Liver (tissue), 9 donors: ENCODE results near the gene WDR75. TPM values are rescaled to one million over a fixed set of nuclear protein-coding genes. Genes with fewer than 3 reads are reported as not detected.

Experiments used
- DNase-seq: peaks from one replicate; pipeline ENCODE4 v3.0.0-alpha.2; 2017; ENCODE audit warnings: low spot score
- H3K27ac ChIP-seq, 2 donors: one replicate each; pipeline ENCODE4 v1.7.0; 2013; ENCODE audit warnings: inconsistent platforms in 2 of 2, low read length in 2 of 2, control low read depth in 1 of 2, low read depth in 1 of 2, mild to moderate bottlenecking in 1 of 2
- H3K27me3 ChIP-seq, 4 donors: one replicate each; pipeline versions ENCODE4 v1.6.1 to v1.7.0; 2013; ENCODE audit warnings: low read length in 3 of 4, inconsistent platforms in 1 of 4, mild to moderate bottlenecking in 1 of 4, moderate library complexity in 1 of 4; ENCODE audit not compliant: control insufficient read depth in 4 of 4, insufficient read depth in 4 of 4
- H3K36me3 ChIP-seq, 4 donors: one replicate each; pipeline versions ENCODE4 v1.6.1 to v1.7.0; 2013; ENCODE audit warnings: low read length in 3 of 4, mild to moderate bottlenecking in 3 of 4, low read depth in 1 of 4, moderate library complexity in 1 of 4; ENCODE audit not compliant: control insufficient read depth in 4 of 4, insufficient read depth in 3 of 4
- H3K4me1 ChIP-seq, 4 donors: one replicate each; pipeline versions ENCODE4 v1.6.1 to v1.7.0; 2013; ENCODE audit warnings: low read length in 3 of 4, mild to moderate bottlenecking in 3 of 4, moderate library complexity in 1 of 4; ENCODE audit not compliant: control insufficient read depth in 4 of 4, insufficient read depth in 4 of 4
- H3K4me3 ChIP-seq, 3 donors: one replicate each; pipeline versions ENCODE4 v1.6.1 to v1.7.0; 2013; ENCODE audit warnings: low read length in 3 of 3, control low read depth in 1 of 3, low read depth in 1 of 3, mild to moderate bottlenecking in 1 of 3
- H3K9ac ChIP-seq, 2 donors: one replicate each; pipeline ENCODE4 v1.7.0; 2013; ENCODE audit warnings: low read length in 2 of 2, mild to moderate bottlenecking in 2 of 2, moderate library complexity in 2 of 2, control low read depth in 1 of 2, low read depth in 1 of 2
- H3K9me3 ChIP-seq, 4 donors: one replicate each; pipeline versions ENCODE4 v1.6.1 to v1.7.0; 2013; ENCODE audit warnings: low read length in 3 of 4; ENCODE audit not compliant: control insufficient read depth in 4 of 4
- EGR1 ChIP-seq, 2 donors: IDR thresholded peaks; 2 replicates each; pipeline ENCODE4 v1.6.1; 2016 to 2018; ENCODE audit warnings: antibody characterized with exemption in 2 of 2, low read depth in 2 of 2
- FOXA1 ChIP-seq: IDR thresholded peaks from 2 replicates; pipeline ENCODE4 v1.6.1; 2016; ENCODE audit warnings: antibody characterized with exemption
- FOXA2 ChIP-seq: IDR thresholded peaks from 2 replicates; pipeline ENCODE4 v1.6.1; 2016; ENCODE audit warnings: antibody characterized with exemption
- GABPA ChIP-seq, 2 donors: IDR thresholded peaks in 1 of 2; conservative IDR thresholded peaks in 1 of 2; 2 replicates each; pipeline ENCODE4 v1.6.1; 2016; ENCODE audit warnings: antibody characterized with exemption in 2 of 2, mild to moderate bottlenecking in 1 of 2, moderate library complexity in 1 of 2
- HNF4A ChIP-seq, 2 donors: conservative IDR thresholded peaks; 2 replicates each; pipeline ENCODE4 v1.6.1; 2016; ENCODE audit warnings: antibody characterized with exemption in 2 of 2, mild to moderate bottlenecking in 2 of 2
- HNF4G ChIP-seq: IDR thresholded peaks from 2 replicates; pipeline ENCODE4 v1.6.1; 2016; ENCODE audit warnings: antibody characterized with exemption
- JUND ChIP-seq, 2 donors: IDR thresholded peaks; 2 replicates each; pipeline ENCODE4 v1.6.1; 2016; ENCODE audit warnings: antibody characterized with exemption in 2 of 2
- MAX ChIP-seq: IDR thresholded peaks from 2 replicates; pipeline ENCODE4 v1.6.1; 2016; ENCODE audit warnings: antibody characterized with exemption
- NR2F2 ChIP-seq: IDR thresholded peaks from 2 replicates; pipeline ENCODE4 v1.6.1; 2016; ENCODE audit warnings: antibody characterized with exemption
- RAD21 ChIP-seq, 2 donors: IDR thresholded peaks; 2 replicates each; pipeline ENCODE4 v1.6.1; 2016; ENCODE audit warnings: antibody characterized with exemption in 2 of 2, mild to moderate bottlenecking in 2 of 2
- REST ChIP-seq: IDR thresholded peaks from 2 replicates; pipeline ENCODE4 v1.6.1; 2016; ENCODE audit warnings: antibody characterized with exemption, mild to moderate bottlenecking
- SP1 ChIP-seq: IDR thresholded peaks from 2 replicates; pipeline ENCODE4 v1.6.1; 2018; ENCODE audit warnings: antibody characterized with exemption, mild to moderate bottlenecking
- TAF1 ChIP-seq: conservative IDR thresholded peaks from 2 replicates; pipeline ENCODE4 v1.6.1; 2016; ENCODE audit warnings: antibody characterized with exemption, mild to moderate bottlenecking
- YY1 ChIP-seq: IDR thresholded peaks from 2 replicates; pipeline ENCODE4 v1.6.1; 2016; ENCODE audit warnings: antibody characterized with exemption, mild to moderate bottlenecking
- WGBS: extraction: QIAGEN DNeasy Blood & Tissue Kit; methylation state at CpG from one replicate; pipeline ENCODE4 v1.1.7; 2013; 5-methylcytosine and 5-hydroxymethylcytosine counted together
- polyA plus RNA-seq, 2 donors: library from polyadenylated mRNA; stranded (reverse) in 1 of 2; unstranded in 1 of 2; fragments of 200-250 nt in 1 of 2; fragments of >200 nt in 1 of 2; fragmentation: Nextera tagmentation in 1 of 2; extraction: Ambion mirVana in 1 of 2; gene quantifications; one replicate each; pipeline versions ENCODE4 v1.2.1 to v1.2.3, GENCODE V29; 2013 to 2015
- total RNA-seq, 2 donors: library from RNA; depleted of rRNA; stranded (reverse); fragments of >200 nt; gene quantifications; one replicate each; pipeline ENCODE4 v1.2.3, GENCODE V29; 2014
- TF ChIP-seq, protein P1 (sequence below): IDR thresholded peaks from 2 replicates; pipeline ENCODE4 v1.6.1; 2016; ENCODE audit warnings: antibody characterized with exemption
- TF ChIP-seq, protein P2 (sequence below): fragments of 150-350 bp; IDR thresholded peaks from 2 replicates; pipeline ENCODE4 v1.5.1; 2017; ENCODE audit warnings: improper control_type of control experiment, low read depth, low read length; ENCODE audit not compliant: missing input control
- donor health status: healthy.
- donor health status: healthy.
- donor health status: healthy.
- donor health status: healthy.
- donor health status: healthy.

Gene WDR75
- total and polyA plus RNA-seq, 4 donors, result 7.9 to 24.5 (median 15.1) TPM

DNA sequence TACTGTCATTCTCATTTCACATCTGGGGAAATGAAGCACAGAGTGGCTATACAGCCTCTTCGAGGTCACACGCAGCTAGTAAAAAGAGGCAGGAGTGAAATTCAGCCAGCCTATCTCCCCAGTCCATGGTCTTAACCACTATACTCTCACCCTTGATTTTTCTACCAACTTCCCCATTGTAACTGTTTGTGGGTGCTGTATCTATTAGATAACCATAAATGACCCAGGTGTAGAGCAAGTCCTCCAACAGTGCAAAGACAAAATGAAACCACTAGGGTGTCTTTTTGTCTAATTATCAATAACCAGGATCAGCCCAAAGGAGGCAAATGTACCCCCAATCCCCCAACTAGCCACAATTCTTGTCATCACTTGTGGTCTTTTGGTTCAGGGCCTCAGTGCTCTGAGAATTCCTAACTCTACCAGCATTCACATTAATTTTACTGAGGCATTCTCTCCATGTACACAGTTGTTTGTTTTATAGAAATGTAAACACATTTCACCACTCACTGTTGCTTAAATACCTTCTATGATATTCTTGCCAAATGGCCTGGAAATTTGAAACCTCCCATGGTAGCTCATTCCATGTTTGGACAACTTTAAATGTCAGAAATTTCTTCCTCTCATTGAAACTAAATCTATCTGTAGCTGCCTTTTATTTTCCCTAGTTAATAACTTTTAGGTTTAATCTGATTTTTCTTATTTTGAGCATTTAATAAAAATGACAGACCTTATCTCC is 80.6 kb downstream of the WDR75 start (continued):
- TF ChIP-seq GABPA (IDR thresholded peaks at IDR 0.05 in 1 of 2, conservative IDR thresholded peaks at IDR 0.05 in 1 of 2), result no peak
- peak; percentile 96 for TF ChIP-seq FOXA1
- TF ChIP-seq EGR1 (IDR thresholded peaks at IDR 0.05; ENCODE audit: low read depth in 2 of 2), result no peak
- TF ChIP-seq TAF1, result no peak
- peak in 1 of 2 donors; percentile 74 for TF ChIP-seq HNF4A (conservative IDR thresholded peaks at IDR 0.05)

GRCh38 chr2:189522435-189523151 is 81.3 kb downstream of the WDR75 start:
- H3K4me1 ChIP-seq, result peaks cover 0 to 35% (median 22%) of the 10 kb centered on the region in 4 donors
- H3K27ac ChIP-seq, result peak overlapping the region; percentile 75 to 86
- 27% methylated on average over 5 of the region's 5 CpGs for WGBS
- TF ChIP-seq HNF4A (conservative IDR thresholded peaks at IDR 0.05) (peak; percentile 59 to 79), HNF4G (peak; percentile 73), FOXA2 (no peak), YY1 (peak; percentile 6), RAD21 (IDR thresholded peaks at IDR 0.05) (peak in 1 of 2 donors; percentile 19), FOXA1 (no peak), SP1 (peak; percentile 88), EGR1 (IDR thresholded peaks at IDR 0.05; ENCODE audit: low read depth in 2 of 2) (no peak), JUND (IDR thresholded peaks at IDR 0.05) (peak; percentile 12 to 43), REST (no peak), NR2F2 (no peak), GABPA (IDR thresholded peaks at IDR 0.05 in 1 of 2, conservative IDR thresholded peaks at IDR 0.05 in 1 of 2) (no peak), MAX (peak; percentile 43)
- TF ChIP-seq, protein P1, sequence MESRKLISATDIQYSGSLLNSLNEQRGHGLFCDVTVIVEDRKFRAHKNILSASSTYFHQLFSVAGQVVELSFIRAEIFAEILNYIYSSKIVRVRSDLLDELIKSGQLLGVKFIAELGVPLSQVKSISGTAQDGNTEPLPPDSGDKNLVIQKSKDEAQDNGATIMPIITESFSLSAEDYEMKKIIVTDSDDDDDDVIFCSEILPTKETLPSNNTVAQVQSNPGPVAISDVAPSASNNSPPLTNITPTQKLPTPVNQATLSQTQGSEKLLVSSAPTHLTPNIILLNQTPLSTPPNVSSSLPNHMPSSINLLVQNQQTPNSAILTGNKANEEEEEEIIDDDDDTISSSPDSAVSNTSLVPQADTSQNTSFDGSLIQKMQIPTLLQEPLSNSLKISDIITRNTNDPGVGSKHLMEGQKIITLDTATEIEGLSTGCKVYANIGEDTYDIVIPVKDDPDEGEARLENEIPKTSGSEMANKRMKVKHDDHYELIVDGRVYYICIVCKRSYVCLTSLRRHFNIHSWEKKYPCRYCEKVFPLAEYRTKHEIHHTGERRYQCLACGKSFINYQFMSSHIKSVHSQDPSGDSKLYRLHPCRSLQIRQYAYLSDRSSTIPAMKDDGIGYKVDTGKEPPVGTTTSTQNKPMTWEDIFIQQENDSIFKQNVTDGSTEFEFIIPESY, result peak; percentile 34
- TF ChIP-seq, protein P2, sequence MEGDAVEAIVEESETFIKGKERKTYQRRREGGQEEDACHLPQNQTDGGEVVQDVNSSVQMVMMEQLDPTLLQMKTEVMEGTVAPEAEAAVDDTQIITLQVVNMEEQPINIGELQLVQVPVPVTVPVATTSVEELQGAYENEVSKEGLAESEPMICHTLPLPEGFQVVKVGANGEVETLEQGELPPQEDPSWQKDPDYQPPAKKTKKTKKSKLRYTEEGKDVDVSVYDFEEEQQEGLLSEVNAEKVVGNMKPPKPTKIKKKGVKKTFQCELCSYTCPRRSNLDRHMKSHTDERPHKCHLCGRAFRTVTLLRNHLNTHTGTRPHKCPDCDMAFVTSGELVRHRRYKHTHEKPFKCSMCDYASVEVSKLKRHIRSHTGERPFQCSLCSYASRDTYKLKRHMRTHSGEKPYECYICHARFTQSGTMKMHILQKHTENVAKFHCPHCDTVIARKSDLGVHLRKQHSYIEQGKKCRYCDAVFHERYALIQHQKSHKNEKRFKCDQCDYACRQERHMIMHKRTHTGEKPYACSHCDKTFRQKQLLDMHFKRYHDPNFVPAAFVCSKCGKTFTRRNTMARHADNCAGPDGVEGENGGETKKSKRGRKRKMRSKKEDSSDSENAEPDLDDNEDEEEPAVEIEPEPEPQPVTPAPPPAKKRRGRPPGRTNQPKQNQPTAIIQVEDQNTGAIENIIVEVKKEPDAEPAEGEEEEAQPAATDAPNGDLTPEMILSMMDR, result no peak
- H3K4me3 ChIP-seq, result no peak overlapping the region
- H3K9ac ChIP-seq, result no peak overlapping the region
- no peak for DNase-seq
- no peaks in the 10 kb centered on the region for H3K36me3 ChIP-seq
- H3K9me3 ChIP-seq, result no peaks in the 10 kb centered on the region
- no peaks in the 10 kb centered on the region for H3K27me3 ChIP-seq
